Stimulated activated CD4-positive, alpha-beta T cell treated with anti-CD3 and anti-CD28 coated beads, Interleukin-1b, Interleukin-23, amount 100 ng/mL, for 48 hours (primary cell): ENCODE measurements around the gene TMEM200A.

ENCODE experiments used
- DNase-seq: peaks from one replicate; pipeline ENCODE4 v3.0.0-alpha.2; 2020

The TMEM200A gene

DNA sequence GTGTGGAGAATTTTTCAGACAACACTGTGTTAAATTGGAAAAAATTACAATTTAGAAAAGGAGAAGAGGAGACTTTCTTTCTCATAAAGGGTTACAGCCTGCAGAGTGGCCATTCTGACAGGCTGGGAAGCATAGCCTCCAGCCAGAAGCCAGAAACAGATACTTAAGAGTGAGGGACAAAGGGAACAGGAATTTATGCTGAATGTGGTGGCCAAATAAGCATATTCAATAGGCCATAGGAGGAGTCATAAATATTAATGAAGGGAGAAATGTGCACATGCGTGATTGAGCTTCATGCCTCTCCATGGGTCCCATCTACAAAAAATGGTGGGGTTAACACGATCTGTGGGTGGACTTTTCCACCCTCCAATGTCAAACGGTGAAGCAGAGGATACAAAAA lies 13.4 kb downstream of the TMEM200A start:
- no peak for DNase-seq

DNA sequence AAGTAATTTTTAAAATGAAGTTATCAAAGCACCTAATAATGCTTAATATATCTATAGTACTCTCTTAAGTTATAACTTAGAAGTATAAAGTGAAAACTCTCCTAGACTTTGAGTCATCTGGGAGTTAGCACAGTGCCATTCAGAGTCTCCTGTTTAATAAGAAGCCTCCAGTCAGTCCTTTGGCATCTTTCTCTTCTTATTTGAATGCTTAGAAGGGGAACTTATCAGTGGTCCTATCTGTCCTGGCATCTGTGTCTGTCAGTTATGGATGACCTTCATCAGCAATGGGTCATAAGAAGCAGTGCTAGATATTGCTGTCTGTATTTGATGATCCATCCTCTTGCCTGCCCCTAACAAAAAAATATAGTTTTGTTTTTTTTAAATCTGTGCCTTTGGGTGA lies 15.2 kb downstream of the TMEM200A start:
- DNase-seq = no peak

DNA sequence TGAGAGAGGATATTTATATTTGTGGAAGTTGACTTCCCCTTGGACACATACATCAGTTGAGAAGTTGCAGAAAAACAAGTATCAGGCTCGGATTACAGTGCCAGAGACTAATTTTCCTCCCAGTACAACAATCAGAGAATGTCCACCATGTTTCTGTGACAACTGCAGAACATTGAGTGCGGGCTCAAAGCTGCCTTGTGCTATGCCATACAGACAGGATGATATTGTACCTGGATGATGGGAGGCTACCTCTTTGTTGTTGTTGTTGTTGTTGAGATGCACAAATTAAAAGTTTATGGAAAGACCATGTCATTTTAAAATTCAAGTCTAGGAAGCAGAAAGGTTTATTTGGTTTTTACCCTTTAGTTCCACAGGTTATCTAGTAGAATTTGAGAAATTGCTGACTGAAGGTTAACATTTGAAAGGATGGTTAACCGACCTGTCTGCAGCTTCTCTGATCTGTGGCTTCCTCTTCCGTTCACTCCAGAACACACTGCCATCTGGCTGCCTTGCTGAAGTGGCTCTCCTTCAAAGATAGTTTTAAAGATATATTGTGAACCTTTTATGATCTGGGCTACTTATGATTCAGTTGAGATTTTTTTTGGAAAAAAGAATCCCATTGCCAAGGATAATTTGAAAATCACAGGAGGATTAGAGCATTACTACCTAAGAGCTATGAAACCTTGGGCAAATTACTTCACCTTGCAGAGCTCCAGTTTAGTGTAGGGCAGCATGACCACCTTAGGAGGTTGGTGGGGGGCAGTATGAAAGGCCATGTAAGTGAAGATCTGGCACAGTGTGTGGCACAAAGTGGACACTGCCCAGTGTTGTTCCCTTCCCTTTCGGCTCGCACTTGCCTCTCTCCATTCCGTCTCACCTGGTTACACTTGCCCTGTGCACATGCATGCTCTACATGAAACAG lies 15.9 kb downstream of the TMEM200A start:
- DNase-seq = no peak

DNA sequence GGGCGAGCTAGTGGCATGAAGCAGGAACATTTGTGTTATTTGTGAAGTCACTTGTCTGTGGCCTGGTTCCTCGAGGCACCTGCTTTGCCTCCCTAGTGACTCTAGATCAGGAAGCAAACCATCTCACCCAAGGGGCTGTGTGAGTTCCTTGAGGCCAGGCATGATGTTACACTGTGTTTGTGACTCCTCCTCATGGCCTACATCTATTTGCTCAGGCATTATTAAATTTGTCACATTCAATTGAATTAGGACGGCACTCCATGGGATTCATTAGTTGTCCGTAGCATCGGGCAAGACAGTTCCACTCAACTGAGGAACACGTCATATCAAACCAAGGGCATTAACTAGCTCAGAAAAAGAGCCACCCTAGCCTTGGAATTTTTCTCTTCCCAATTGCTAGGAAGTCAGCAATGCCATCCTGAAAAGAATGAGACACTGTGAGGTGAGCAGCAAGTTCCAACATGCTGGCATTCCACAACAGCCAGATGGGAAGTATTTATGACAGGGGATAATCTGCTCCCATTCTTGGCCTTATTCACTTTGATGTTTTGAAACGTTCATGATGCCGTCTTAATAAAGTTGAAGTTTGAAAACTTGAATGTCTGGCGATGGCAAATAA lies 17.2 kb downstream of the TMEM200A start:
- DNase-seq = no peak

DNA sequence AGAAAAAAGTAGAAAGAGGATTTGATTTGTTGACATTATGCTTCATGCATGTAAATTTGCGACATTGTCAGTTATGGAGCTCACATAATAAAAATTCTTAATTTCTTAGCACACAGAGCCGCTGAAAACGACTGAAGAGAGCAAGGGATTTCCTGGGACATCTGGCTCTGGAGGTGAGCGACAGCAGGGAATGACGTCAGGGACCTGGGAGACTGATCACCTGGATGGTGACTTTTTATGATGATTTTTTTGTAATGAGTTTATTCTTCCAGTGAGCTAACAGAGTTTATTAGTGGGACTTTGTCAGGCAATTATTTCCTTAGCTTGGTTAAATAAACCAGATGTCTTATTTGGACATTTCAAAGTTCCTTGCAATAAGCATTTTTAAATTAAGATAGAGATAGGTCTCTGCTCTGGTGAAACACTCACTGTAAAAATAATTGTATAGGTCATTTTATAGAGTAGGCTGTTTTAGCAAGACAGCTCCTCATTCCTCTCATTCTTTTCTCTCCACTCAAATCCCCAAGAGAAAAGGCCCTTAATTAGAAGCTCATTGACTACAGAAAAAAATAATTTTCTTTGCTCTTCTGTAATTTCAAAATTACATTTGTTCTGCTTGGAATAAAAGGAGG lies 19.4 kb downstream of the TMEM200A start:
- DNase-seq = no peak

DNA sequence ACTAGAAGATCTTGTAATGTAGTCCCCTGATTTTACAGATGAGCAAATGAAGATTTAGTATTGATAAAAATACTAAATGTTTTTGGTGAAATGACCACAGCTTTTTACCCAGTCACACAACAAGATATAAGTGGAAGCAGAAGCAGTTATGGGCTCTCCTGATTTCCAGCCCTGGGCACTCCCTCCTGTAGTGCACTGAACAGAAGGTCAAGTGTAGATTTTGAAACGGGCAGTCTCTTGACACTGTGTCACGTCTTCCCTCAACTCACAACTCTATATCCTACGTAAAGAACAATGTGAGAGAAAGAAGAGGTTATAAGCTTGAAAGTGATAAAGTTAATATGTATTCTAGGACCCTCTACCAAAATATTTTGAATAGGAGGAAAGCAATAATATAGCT lies 23.3 kb downstream of the TMEM200A start:
- DNase-seq = no peak

DNA sequence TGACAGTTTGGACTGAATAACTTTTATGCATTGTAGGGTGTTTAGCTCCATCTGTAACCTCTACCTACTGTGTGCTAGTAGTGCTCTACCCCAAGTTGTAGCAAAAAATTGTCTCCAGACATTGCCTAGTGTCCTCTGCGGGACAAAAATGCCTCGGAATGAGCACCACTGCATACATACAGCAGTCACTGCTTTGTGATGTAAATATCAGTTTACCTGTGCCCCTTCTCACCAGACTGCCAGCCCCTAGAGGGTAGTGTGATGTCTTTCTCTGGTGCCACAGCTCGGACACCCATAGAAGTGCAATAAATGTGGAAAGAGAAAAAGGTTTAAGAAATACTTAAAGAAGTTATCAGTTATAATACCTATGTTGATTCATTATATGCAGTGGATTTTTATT lies 25.1 kb downstream of the TMEM200A start:
- DNase-seq = no peak

DNA sequence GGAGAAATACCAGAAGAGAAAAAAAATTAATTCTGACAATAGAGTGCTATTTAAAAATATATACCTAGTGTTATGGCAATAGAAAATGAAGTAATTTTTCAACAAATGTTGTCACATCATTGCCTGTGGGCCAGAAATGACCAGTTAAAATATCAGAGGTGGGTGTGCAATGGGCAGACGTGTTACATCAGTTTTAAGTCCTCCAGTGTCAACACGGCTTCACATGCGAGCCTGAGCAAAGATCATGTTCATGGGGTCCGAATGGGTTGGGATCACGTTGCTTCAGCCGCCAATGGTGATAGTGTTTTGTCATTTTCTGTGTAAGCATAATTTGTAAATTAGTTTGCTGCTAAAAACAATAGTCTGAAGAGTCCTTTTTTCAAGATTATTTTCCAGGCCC lies 27.5 kb downstream of the TMEM200A start:
- no peak for DNase-seq

DNA sequence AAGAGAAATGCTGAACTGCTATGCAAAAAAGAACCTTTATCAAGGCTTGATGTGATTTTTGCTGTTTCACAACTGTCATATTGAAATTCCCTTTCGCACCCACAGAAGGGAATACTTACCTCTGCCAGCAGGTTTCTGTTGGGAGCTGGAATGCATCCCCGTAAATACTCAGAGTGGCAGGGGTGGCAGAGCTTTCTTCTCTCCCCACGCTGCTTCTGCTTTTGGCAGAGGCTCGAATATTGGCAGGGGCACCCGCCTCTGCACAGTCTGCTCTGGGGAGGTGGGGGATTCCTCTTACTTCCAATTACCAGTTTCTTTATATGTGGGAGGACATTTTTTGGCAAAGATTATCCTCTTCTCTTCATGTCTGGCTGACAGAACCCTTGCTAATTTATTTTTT lies 28.4 kb downstream of the TMEM200A start:
- no peak for DNase-seq

DNA sequence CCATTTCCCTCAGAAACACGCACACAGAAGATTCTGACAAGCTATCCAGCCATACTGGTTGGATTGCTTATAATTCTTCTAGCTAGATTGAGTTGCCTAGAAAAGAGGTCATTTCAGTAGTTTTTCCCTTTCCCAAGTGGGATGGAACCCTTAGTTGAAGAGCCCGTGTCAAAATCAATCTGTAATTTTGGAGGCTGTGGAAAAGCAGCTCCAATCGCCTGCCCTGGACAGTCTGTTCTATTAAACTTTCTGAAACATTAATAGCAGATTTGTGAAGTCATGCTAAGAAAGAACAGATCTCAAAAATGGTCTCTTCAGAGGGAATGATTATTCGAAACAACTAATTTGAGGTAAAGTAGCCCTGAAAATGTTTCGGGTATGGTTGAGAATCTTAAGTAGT lies 29.3 kb downstream of the TMEM200A start:
- no peak for DNase-seq

DNA sequence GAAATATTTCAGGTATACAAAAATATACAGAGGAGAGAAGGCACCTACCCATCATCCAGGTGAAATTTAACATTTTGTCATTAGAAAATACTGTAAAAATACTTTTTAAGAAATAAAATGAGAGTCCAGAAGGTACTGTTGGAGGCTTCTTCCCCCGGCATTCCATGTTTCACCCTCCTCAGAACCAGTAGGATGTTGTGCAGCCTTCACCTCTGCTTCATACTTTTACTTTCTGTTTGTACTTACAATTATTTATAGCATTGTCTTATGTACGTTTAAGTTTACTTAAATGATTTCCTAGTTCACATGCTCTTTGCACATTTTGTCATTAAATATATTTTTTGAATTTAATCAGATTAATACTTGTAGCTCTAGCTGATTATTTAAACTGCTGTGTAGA lies 30.9 kb downstream of the TMEM200A start:
- DNase-seq = no peak

DNA sequence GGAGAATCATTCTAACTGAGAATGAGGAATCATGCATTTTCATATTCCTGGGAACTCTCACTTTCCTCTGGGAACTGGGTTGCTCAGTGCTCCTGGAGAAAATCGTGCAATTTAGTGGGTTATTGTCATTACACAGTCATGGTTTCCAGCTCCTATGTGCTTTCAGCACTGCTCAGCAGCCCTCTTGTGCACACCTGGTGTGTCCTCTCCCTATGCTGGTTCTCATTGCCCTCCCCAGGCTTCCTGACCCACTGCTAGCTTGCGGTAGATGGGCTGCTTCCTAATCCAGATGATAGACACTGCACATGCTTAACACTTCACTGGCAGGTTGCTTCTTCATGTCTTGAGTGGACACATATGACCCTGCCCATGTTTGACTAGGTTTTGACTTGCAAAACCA lies 39.7 kb downstream of the TMEM200A start:
- DNase-seq = no peak

DNA sequence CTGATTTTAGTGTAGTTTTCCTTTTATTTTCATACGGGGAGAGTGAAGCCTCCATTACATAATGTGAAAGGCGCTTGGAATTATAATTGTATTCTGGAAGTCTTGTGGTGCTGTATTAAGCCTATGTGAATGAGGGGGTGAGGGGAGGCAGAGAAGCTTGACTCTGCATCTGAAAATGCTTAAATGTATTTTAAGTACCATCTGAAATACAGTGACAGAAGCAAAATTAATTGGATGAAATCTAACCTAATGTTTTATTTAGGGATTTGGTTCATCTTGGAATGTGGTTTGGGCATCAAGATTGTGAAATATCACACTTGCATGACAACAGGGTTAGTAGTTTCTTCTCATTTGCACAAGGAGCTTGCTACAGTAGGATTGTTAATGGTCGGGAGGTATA lies 41.2 kb downstream of the TMEM200A start:
- no peak for DNase-seq

DNA sequence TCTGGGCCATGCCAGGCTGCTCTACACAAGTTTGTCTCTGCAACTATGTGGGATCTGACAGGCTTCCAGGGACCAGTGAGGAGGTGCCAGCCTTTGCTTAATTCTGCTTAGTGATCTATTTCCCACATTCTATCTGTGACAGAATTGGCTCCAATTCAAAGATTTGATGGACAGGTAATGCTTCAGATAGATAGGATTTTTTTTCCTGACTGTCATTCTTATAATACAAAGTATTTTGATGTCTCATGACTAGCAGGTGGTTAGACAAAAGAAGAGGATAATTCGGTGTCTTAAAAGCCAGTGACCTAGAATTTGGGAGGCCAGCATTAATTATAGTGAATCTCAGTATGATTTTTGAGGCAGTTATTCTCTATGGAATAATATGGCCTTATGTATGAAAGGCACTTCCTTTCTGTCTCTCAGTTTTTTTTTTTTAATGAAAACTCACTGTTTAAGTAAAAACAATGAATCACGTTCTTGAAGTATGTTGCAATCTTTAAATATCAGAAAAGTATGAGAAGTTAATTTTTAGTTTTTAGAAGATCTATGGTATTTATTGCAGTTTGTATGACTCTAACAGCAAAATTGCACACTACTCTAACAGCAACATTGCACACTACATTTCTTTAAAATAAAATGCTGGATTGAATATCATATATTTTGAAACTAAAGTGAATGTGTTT lies 43.7 kb downstream of the TMEM200A start:
- DNase-seq = no peak

DNA sequence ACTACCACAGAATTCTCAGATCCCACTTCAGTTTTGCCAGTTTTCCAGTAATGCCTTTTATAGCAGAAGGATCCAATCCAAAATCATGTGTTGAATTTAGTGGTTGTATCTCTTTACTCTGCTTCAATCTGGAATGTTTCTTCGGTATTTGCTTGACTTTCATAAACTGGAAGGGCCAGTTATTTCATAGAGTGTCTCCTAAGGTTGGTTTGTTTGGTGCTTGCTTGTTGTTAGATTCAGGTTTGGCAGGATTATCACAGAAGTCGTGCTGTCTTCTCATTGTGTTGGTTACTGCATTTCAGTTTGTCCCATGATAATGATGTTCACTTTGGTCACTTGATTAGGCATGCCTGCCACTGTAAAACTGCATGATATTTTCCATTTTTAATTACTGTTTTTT lies 45.7 kb downstream of the TMEM200A start:
- DNase-seq = no peak

DNA sequence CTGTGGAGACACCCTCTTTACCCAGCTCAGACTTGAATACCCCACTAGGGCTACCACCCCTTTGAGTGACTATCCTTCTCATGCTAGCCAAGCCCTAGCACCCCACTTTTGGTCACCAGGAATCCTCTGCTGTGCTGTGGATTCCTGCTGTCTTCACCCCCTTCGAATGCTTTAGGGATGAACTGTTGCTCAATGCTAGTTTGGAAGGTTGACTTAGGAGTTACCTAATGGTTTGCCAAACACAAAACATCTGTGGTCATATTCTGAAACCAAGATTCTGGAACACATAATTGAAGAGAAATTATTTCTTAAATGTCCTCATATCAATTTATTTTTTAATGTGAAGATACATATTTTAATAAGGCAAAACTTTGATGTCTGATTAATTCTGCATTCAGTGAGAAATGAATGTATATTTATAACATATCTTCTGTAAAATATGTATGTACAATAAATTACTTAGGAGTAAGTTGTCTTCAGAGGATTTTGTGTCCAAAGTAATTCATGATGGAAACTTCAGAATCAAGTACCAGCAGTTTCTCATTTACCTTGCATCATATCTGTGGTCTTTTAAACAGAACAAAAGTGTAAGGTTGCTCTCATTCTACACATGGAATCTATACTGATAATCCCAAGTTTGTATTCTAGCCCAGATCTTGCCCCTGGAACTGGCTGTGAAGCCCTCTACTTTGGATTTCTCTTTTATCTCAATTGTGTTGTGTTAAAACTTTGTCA lies 46.9 kb downstream of the TMEM200A start:
- DNase-seq = no peak

DNA sequence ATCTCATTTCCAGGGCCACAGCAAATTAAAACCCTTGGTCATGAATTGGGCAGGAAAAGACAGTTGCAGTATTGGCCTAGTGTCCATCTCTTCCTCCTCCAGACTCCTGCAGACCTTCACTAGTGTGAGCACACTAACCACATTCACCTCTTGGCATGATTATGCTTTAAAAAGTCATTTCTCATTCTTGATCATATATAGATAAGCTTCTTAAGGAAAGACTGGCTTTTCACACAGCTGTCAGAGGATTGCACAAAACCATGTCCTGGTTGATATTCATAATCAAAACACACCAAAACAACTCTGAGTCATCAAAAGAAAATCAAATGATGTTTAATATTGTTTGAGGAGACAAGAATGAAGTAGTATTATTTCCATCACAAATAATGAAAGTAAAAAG lies 52.1 kb downstream of the TMEM200A start:
- DNase-seq = no peak

DNA sequence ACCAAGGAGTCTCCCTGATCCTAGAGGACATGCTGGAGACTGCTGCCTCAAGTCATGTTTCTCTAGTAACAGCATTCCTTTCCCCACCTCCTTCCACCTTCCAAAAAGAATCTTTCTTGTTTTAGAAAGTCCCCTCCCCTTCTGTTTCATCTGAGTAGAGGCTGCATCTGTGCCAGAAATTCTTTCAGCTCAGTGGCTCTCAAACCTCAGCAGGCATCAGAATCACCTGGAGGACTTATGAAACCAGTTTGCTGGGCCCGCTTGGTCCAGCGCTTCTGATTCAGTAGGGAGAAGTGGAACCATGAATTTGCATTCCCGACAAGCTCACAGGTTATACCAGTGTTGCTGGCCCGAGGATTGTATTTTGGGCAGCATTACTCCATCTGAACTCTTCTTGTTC lies 55.1 kb downstream of the TMEM200A start:
- no peak for DNase-seq

DNA sequence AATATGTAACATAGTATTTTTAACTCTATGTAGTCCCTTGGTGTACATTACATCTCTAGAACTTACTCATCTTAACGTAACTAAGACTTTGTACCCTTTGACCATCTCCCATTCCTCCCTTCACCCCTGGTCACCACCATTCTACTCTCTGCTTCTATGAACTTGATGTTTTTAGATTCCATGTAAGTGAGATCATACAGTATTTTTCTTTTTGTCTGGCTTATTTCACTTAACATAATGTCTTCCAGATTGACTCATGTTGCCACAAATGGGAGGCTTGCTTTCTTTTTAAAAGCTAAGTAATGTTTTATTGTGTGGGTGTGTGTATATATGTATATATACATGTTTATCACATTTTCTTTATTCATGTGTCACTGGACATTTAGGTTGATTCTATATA lies 55.8 kb downstream of the TMEM200A start:
- no peak for DNase-seq

DNA sequence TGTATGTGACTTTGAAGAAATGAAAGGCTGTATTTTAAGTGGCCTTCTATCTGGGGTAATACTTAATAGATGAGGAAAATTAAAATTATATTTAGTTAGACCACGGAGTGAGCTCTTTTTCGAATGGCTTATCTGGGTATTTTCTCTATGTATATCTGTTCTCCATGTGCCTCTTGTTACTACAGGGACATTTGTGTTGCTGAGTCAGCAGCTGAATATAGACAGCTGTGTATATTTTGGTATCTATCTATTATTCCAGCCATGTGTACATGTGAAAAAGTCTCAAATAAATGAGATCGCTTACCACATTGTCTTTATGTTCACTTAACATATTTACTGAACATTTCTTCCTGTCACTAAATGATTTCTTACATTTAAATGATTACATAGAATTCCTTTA lies 57.2 kb downstream of the TMEM200A start:
- no peak for DNase-seq

DNA sequence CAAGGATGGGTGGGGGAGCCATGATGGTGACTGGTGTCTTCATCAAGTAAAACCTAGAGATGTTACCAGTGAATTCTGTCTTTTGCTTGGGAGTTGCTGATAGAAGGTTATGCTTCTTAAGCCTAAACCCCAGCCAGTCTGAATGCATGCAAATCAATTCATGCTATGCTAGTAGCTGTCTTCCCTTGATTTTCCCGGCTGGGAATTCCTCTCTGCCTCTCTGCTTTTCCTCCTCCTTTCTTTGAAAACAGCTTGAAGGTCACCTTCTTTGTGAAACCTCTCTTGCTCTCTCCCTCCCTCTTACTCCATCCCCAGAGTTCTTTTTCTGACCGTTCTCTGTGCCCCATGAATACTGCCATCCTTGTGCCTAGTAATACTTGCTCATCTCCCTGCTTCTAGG lies 58.9 kb downstream of the TMEM200A start:
- no peak for DNase-seq

DNA sequence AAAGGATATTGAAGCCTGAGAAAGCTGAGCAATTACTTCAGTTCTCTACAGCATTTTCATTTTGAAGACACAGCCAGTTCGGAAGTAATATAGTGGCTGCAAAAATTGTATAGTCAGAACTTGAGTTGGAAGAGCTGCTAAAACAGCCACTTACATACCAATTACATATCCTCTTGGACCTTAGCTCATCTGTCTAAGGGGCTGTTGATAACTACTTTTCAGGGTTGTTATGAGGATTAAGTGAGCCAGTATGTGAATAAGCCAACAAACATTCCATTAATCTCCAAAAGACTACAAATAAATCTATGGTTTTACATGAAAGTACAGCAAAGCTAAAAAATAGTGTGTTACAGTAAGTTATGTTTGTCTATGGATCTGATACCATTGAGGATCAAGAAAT lies 59.7 kb downstream of the TMEM200A start:
- no peak for DNase-seq
